SK-N-SH (cell line): ENCODE results near the gene ZNF516. TPM values are rescaled to one million over a fixed set of nuclear protein-coding genes. Genes with fewer than 3 reads are reported as not detected.

ENCODE experiments used
- CTCF ChIA-PET: fragments of 300-600, 350-600 bp; formaldehyde crosslinking; extraction: SDS; loops from one replicate; lab custom pipeline; 2021; lab: Yijun Ruan, JAX
- POLR2A ChIA-PET: fragments of 350-600 bp; sonication (Branson Sonifier 250); formaldehyde crosslinking; extraction: SDS; loops from one replicate; lab custom pipeline; 2020; ENCODE audit warnings: antibody characterized with exemption, inconsistent platforms; lab: Yijun Ruan, JAX
- DNase-seq: peaks from one replicate; pipeline ENCODE4 v3.0.0; 2012
- H2AFZ ChIP-seq: fragments of 200-600 bp; sonication (generic); 2 replicates; pipeline ENCODE4 v1.8.1; 2016; ENCODE audit warnings: antibody characterized with exemption, mild to moderate bottlenecking, low read depth
- H3F3A ChIP-seq: fragments of 200-600 bp; sonication (generic); replicated peaks from 2 replicates; pipeline ENCODE3; 2016; ENCODE audit warnings: antibody characterized with exemption, mild to moderate bottlenecking; ENCODE audit not compliant: insufficient read depth
- H3K27ac ChIP-seq, 2 experiments: fragments of 200-500 bp in 1 of 2; fragments of 200-600 bp in 1 of 2; sonication (Bioruptor generic) in 1 of 2; sonication (generic), shearing (Covaris generic) in 1 of 2; 2 replicates each; pipeline versions ENCODE4 v1.5.1 to v1.6.1; 2014 to 2016; ENCODE audit warnings: low read depth in 2 of 2, inconsistent platforms in 1 of 2, low read length in 1 of 2, mild to moderate bottlenecking in 1 of 2, mixed read lengths in 1 of 2
- H3K27me3 ChIP-seq: fragments of 200-600 bp; sonication (generic), shearing (Covaris generic); 2 replicates; pipeline ENCODE4 v1.6.1; 2016; ENCODE audit warnings: mixed run types; ENCODE audit not compliant: insufficient read depth
- H3K36me3 ChIP-seq, 2 experiments: fragments of 200-500 bp in 1 of 2; fragments of 200-600 bp in 1 of 2; sonication (Bioruptor generic) in 1 of 2; sonication (generic) in 1 of 2; replicated peaks in 1 of 2; 2 replicates each; pipeline versions ENCODE3 to v1.5.1; 2014 to 2016; ENCODE audit warnings: low read length in 1 of 2, mild to moderate bottlenecking in 1 of 2; ENCODE audit not compliant: insufficient read depth in 2 of 2, control insufficient read depth in 1 of 2
- H3K4me1 ChIP-seq, 2 experiments: fragments of 200-500 bp in 1 of 2; fragments of 200-600 bp in 1 of 2; sonication (Bioruptor generic) in 1 of 2; sonication (generic), shearing (Covaris generic) in 1 of 2; 2 replicates each; pipeline versions ENCODE4 v1.5.1 to v1.6.1; 2014 to 2016; ENCODE audit warnings: low read depth in 1 of 2, low read length in 1 of 2, mixed run types in 1 of 2; ENCODE audit not compliant: insufficient read depth in 2 of 2, control insufficient read depth in 1 of 2
- H3K4me2 ChIP-seq: fragments of 200-600 bp; sonication (generic), shearing (Covaris generic); 2 replicates; pipeline ENCODE4 v1.6.1; 2017; ENCODE audit warnings: mixed run types
- H3K4me3 ChIP-seq, 2 experiments: fragments of 200-500 bp in 1 of 2; fragments of 200-600 bp in 1 of 2; sonication (Bioruptor generic) in 1 of 2; sonication (generic), shearing (Covaris generic) in 1 of 2; 2 replicates each; pipeline versions ENCODE4 v1.5.1 to v1.8.1; 2014 to 2016; ENCODE audit warnings: low read depth in 2 of 2, inconsistent platforms in 1 of 2, low read length in 1 of 2, mild to moderate bottlenecking in 1 of 2, mixed read lengths in 1 of 2, moderate library complexity in 1 of 2
- H3K79me2 ChIP-seq: fragments of 200-600 bp; sonication (generic); 2 replicates; pipeline ENCODE4 v1.8.1; 2017; ENCODE audit warnings: mild to moderate bottlenecking; ENCODE audit not compliant: insufficient read depth
- H3K9ac ChIP-seq: fragments of 200-600 bp; sonication (generic); 2 replicates; pipeline ENCODE4 v1.6.1; 2017; ENCODE audit warnings: mixed run types
- H3K9me2 ChIP-seq: fragments of 200-600 bp; sonication (generic); 2 replicates; pipeline ENCODE4 v1.6.1; 2017; ENCODE audit warnings: mixed run types
- H3K9me3 ChIP-seq: fragments of 200-600 bp; sonication (generic); 2 replicates; pipeline ENCODE4 v1.6.1; 2017; ENCODE audit warnings: mixed run types, mild to moderate bottlenecking, moderate library complexity
- H4K20me1 ChIP-seq: fragments of 200-600 bp; sonication (generic); 2 replicates; pipeline ENCODE4 v1.6.1; 2017; ENCODE audit warnings: mild to moderate bottlenecking, mixed run types; ENCODE audit not compliant: insufficient read depth
- FOXJ3 ChIP-seq: sonication (generic); formaldehyde crosslinking; IDR thresholded peaks from 2 replicates; pipeline ENCODE4 v1.5.1; 2020; ENCODE audit warnings: mild to moderate bottlenecking, missing genetic modification reagents
- JUND ChIP-seq: IDR thresholded peaks from 2 replicates; pipeline ENCODE4 v1.4.0; 2012
- MXI1 ChIP-seq: IDR thresholded peaks from 2 replicates; pipeline ENCODE4 v1.6.1; 2012; ENCODE audit warnings: mild to moderate bottlenecking, low read depth, low read length, improper control_type of control experiment
- NFIC ChIP-seq: IDR thresholded peaks from 2 replicates; pipeline ENCODE4 v1.4.0; 2012; ENCODE audit warnings: borderline replicate concordance
- RXRA ChIP-seq: IDR thresholded peaks from 2 replicates; pipeline ENCODE4 v1.4.0; 2012; ENCODE audit warnings: low read depth, mild to moderate bottlenecking, borderline replicate concordance
- TEAD4 ChIP-seq: IDR thresholded peaks from 2 replicates; pipeline ENCODE4 v1.4.0; 2012; ENCODE audit warnings: mild to moderate bottlenecking, borderline replicate concordance; ENCODE audit not compliant: insufficient read depth
- WGBS: methylation state at CpG from one replicate; pipeline ENCODE4 v1.1.6; 2017; ENCODE audit warnings: low lambda C conversion rate; 5-methylcytosine and 5-hydroxymethylcytosine counted together
- polyA plus RNA-seq, 3 experiments: library from polyadenylated mRNA; depleted of rRNA; stranded (reverse); fragments of >200 nt; gene quantifications; 2 replicates each; pipeline ENCODE4 v1.2.3, GENCODE V29; 2012
- TF ChIP-seq, protein P1 (sequence below): fragments of 150-350 bp; IDR thresholded peaks from 2 replicates; pipeline ENCODE4 v1.6.1; 2017; ENCODE audit warnings: antibody characterized with exemption, low read length, low read depth, borderline replicate concordance
- TF ChIP-seq, protein P2 (sequence below): fragments of 200-600 bp; sonication (generic); IDR thresholded peaks from 2 replicates; pipeline ENCODE4 v1.6.1; 2017; ENCODE audit warnings: antibody characterized with exemption, mild to moderate bottlenecking, moderate library complexity
- TF ChIP-seq, protein P3 (sequence below): fragments of 150-350 bp; IDR thresholded peaks from 2 replicates; pipeline ENCODE4 v1.6.1; 2016; ENCODE audit warnings: mild to moderate bottlenecking, low read depth, low read length
- TF ChIP-seq, protein P4 (sequence below): IDR thresholded peaks from 2 replicates; pipeline ENCODE4 v1.4.0; 2012; ENCODE audit warnings: low read depth, borderline replicate concordance

Gene ZNF516
- polyA plus RNA-seq, 1 of the 3 experiments (the other 2 are of a cell fraction): 4.4 TPM

DNA sequence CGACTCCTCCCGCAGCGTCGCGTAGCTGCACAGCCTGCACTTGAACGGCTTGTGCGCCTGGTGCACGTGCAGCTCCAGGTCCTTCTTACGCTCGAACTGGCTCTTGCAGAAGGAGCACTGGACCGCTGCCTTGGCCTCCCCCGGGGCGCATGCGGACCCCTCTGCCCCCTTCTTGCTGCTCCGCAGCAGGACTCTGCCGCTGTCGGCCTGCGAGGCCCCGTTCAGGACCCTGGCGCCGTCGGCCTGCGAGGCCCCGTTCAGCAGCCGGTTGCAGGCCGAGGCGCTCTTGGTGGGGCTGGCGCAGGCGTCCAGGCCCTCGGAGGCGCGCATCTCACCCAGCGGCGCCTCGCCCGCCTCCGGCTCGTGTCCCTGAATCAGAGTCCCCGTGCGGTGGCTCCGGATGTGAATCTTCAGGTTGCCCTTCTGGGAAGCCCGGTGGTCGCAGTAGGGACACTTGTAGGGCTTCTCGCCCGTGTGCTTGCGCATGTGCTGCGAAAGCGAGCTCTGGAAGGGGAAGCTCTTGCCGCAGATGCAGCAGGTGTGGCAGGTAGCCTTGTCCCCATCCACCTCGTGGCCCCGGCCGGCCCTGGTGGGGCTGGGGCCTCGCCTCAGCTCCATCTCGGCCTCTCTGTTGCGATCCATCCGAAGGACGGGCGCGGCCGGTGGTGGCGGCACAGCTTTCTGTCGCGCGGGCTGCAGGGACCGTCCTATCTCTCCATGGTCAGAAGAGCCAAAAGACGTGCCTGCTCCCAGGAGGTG is 52.5 kb downstream of the ZNF516 start:
- H3K9ac ChIP-seq: no peak overlapping the region
- peaks cover 5% of the 10 kb centered on the region for H3F3A ChIP-seq
- 94% methylated on average over 15 of the region's 66 CpGs for WGBS
- H3K27ac ChIP-seq: no peak overlapping the region
- no peaks in the 10 kb centered on the region for H3K27me3 ChIP-seq
- H3K4me3 ChIP-seq: no peak overlapping the region
- POLR2A ChIA-PET: interaction anchor here (1.3 kb wide), 1 partner anchor 8 kb away, joined by 3 read pairs; no protein-coding TSS in a partner anchor
- H4K20me1 ChIP-seq: peaks cover 11% of the 10 kb centered on the region; the same call in 1 of the 2 replicates
- TF ChIP-seq NFIC (no peak), TEAD4 (no peak), MXI1 (no peak), JUND (no peak), FOXJ3 (CRISPR knock-in tag) (no peak), RXRA (no peak)
- TF ChIP-seq, protein P1, sequence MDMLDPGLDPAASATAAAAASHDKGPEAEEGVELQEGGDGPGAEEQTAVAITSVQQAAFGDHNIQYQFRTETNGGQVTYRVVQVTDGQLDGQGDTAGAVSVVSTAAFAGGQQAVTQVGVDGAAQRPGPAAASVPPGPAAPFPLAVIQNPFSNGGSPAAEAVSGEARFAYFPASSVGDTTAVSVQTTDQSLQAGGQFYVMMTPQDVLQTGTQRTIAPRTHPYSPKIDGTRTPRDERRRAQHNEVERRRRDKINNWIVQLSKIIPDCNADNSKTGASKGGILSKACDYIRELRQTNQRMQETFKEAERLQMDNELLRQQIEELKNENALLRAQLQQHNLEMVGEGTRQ: no peak
- TF ChIP-seq, protein P2, sequence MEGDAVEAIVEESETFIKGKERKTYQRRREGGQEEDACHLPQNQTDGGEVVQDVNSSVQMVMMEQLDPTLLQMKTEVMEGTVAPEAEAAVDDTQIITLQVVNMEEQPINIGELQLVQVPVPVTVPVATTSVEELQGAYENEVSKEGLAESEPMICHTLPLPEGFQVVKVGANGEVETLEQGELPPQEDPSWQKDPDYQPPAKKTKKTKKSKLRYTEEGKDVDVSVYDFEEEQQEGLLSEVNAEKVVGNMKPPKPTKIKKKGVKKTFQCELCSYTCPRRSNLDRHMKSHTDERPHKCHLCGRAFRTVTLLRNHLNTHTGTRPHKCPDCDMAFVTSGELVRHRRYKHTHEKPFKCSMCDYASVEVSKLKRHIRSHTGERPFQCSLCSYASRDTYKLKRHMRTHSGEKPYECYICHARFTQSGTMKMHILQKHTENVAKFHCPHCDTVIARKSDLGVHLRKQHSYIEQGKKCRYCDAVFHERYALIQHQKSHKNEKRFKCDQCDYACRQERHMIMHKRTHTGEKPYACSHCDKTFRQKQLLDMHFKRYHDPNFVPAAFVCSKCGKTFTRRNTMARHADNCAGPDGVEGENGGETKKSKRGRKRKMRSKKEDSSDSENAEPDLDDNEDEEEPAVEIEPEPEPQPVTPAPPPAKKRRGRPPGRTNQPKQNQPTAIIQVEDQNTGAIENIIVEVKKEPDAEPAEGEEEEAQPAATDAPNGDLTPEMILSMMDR: no peak
- TF ChIP-seq, protein P3, sequence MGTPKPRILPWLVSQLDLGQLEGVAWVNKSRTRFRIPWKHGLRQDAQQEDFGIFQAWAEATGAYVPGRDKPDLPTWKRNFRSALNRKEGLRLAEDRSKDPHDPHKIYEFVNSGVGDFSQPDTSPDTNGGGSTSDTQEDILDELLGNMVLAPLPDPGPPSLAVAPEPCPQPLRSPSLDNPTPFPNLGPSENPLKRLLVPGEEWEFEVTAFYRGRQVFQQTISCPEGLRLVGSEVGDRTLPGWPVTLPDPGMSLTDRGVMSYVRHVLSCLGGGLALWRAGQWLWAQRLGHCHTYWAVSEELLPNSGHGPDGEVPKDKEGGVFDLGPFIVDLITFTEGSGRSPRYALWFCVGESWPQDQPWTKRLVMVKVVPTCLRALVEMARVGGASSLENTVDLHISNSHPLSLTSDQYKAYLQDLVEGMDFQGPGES: no peak
- TF ChIP-seq, protein P4, sequence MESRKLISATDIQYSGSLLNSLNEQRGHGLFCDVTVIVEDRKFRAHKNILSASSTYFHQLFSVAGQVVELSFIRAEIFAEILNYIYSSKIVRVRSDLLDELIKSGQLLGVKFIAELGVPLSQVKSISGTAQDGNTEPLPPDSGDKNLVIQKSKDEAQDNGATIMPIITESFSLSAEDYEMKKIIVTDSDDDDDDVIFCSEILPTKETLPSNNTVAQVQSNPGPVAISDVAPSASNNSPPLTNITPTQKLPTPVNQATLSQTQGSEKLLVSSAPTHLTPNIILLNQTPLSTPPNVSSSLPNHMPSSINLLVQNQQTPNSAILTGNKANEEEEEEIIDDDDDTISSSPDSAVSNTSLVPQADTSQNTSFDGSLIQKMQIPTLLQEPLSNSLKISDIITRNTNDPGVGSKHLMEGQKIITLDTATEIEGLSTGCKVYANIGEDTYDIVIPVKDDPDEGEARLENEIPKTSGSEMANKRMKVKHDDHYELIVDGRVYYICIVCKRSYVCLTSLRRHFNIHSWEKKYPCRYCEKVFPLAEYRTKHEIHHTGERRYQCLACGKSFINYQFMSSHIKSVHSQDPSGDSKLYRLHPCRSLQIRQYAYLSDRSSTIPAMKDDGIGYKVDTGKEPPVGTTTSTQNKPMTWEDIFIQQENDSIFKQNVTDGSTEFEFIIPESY: no peak
- TF ChIP-seq, all 33 proteins: peak for 0
- peaks cover 14 to 41% of the 10 kb centered on the region in 2 experiments; a peak in 2 of 4 replicates for H3K4me1 ChIP-seq
- H3K4me2 ChIP-seq: no peak overlapping the region
- no peak overlapping the region for H2AFZ ChIP-seq
- H3K36me3 ChIP-seq: peaks cover 0 to 8% of the 10 kb centered on the region in 2 experiments
- no peaks in the 10 kb centered on the region for H3K9me2 ChIP-seq
- no peaks in the 10 kb centered on the region for H3K9me3 ChIP-seq
- H3K79me2 ChIP-seq: peaks cover 21% of the 10 kb centered on the region; the same call in 1 of the 2 replicates
- DNase-seq: no peak
- CTCF ChIA-PET: no interaction called here
